ENCODE results near the gene CXCL13. TPM values are rescaled to one million over a fixed set of nuclear protein-coding genes. Genes with fewer than 3 reads are reported as not detected.
"Not testable (repeated sequence)": the region's sequence is repeated elsewhere in the genome, so short reads cannot be mapped to it uniquely, and the experiment has no call there.

Gene CXCL13
- total and polyA plus RNA-seq, 8 donors: 1.1 to 80.6 (median 3.4) TPM; not detected in 3

GRCh38 chr4:77567549-77567948 lies 38.1 kb upstream of the CXCL13 start:
- Histone ChIP-seq H3K4me3 (no peak overlapping the region), H3K4me1 (peaks cover 7 to 21% (median 17%) of the 10 kb centered on the region in 4 donors), H3K27me3 (no peaks in the 10 kb centered on the region), H3K36me3 (no peaks in the 10 kb centered on the region), H3K27ac (no peak overlapping the region), H3K9me3 (peaks cover 0 to 15% (median 0%) of the 10 kb centered on the region in 4 donors)
- TF ChIP-seq POLR2AphosphoS5 (IDR thresholded peaks at IDR 0.05) (no peak), POLR2A (IDR thresholded peaks at IDR 0.05) (no peak), EP300 (IDR thresholded peaks at IDR 0.05) (no peak)
- TF ChIP-seq, protein P1, sequence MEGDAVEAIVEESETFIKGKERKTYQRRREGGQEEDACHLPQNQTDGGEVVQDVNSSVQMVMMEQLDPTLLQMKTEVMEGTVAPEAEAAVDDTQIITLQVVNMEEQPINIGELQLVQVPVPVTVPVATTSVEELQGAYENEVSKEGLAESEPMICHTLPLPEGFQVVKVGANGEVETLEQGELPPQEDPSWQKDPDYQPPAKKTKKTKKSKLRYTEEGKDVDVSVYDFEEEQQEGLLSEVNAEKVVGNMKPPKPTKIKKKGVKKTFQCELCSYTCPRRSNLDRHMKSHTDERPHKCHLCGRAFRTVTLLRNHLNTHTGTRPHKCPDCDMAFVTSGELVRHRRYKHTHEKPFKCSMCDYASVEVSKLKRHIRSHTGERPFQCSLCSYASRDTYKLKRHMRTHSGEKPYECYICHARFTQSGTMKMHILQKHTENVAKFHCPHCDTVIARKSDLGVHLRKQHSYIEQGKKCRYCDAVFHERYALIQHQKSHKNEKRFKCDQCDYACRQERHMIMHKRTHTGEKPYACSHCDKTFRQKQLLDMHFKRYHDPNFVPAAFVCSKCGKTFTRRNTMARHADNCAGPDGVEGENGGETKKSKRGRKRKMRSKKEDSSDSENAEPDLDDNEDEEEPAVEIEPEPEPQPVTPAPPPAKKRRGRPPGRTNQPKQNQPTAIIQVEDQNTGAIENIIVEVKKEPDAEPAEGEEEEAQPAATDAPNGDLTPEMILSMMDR (IDR thresholded peaks at IDR 0.05): no peak
- intact Hi-C loops (cut with DNase I; ENCODE audit: low total_unique reads): no loop called here
- DNase-seq: no peak

DNA sequence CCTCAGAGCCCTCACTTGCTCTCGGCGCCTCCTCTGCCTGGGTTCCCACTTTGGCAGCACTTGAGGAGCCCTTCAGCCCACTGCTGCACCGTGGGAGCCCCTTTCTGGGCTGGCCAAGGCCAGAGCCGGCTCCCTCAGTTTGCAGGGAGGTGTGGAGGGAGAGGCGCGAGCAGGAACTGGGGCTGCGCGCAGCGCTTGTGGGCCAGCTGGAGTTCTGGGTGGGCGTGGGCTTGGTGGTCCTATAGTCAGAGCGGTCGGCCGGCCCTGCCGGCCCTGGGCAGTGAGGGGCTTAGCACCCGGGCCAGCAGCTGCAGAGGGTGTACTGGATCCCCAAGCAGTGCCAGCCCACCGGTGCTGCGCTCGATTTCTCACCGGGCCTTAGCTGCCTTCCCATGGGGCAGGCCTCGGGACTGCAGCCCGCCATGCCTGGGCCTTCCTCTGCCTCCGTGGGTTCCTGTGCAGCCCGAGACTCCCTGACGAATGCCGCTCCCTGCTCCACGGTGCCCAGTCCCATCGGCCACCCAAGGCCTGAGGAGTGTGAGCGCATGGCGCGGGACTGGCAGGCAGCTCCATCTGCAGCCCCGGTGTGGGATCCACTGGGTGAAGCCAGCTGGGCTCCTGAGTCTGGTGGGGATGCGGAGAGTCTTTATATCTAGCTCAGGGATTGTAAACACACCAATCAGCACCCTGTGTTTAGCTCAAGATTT lies 35.0 kb upstream of the CXCL13 start:
- peaks cover 0 to 15% (median 0%) of the 10 kb centered on the region in 4 donors for H3K9me3 ChIP-seq
- DNase-seq; H3K4me3 ChIP-seq; intact Hi-C loops (cut with DNase I; ENCODE audit: low total_unique reads); H3K27me3 ChIP-seq; H3K4me1 ChIP-seq; H3K27ac ChIP-seq; H3K36me3 ChIP-seq: not testable (repeated sequence)
- WGBS, 5 donors: 92 to 97% (median 94%) methylated on average over 22 to 32 of the region's 32 CpGs

- no peak overlapping the region for H3K27ac ChIP-seq
These were observed 29.3 kb upstream of the CXCL13 start for GRCh38 chr4:77576351-77576750.

DNA sequence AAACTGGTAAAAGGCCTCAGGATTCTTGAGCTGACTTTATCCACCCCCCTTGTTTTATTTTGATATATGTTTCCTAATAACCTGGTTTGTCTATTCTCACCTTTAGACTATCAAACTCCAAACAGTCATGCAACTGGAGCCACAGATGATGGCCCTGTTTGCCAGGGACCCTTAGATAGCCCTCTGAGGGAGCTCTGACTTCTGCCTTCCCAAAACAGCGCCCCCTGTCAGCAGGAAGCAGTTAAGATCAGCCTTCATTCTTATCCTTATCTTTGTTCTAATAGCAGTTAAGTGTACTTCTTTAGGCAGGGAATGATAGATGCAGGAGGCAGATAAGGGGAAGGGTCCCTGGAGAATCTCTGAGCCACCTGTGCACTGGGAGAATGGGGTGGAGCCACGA lies 27.5 kb upstream of the CXCL13 start:
- no peak for DNase-seq
- intact Hi-C loops (cut with DNase I; ENCODE audit: low total_unique reads): no loop called here
- Histone ChIP-seq H3K36me3 (no peaks in the 10 kb centered on the region), H3K9me3 (peaks cover 0 to 4% (median 0%) of the 10 kb centered on the region in 4 donors), H3K4me3 (no peak overlapping the region), H3K27ac (no peak overlapping the region), H3K27me3 (no peaks in the 10 kb centered on the region), H3K4me1 (peaks cover 0 to 7% (median 2%) of the 10 kb centered on the region in 4 donors)
- TF ChIP-seq EP300 (IDR thresholded peaks at IDR 0.05): no peak
- no peak for TF ChIP-seq POLR2AphosphoS5 (IDR thresholded peaks at IDR 0.05)
- TF ChIP-seq POLR2A (IDR thresholded peaks at IDR 0.05): no peak
- TF ChIP-seq, protein P1 (IDR thresholded peaks at IDR 0.05): no peak
- 36 to 46% (median 38%) methylated on average over 2 of the region's 2 CpGs for WGBS, 5 donors

More at GRCh38 chr4:77576351-77576750, 29.3 kb upstream of the CXCL13 start:
- intact Hi-C loops (cut with DNase I; ENCODE audit: low total_unique reads): no loop called here
- Histone ChIP-seq H3K27me3 (no peaks in the 10 kb centered on the region), H3K36me3 (no peaks in the 10 kb centered on the region), H3K4me3 (no peak overlapping the region), H3K4me1 (peaks cover 0 to 7% (median 2%) of the 10 kb centered on the region in 4 donors), H3K9me3 (peaks cover 0 to 4% (median 0%) of the 10 kb centered on the region in 4 donors)
- no peak for DNase-seq
- no peak for TF ChIP-seq POLR2AphosphoS5 (IDR thresholded peaks at IDR 0.05)
- TF ChIP-seq, protein P1 (IDR thresholded peaks at IDR 0.05): no peak
- TF ChIP-seq EP300 (IDR thresholded peaks at IDR 0.05): no peak
- TF ChIP-seq POLR2A (IDR thresholded peaks at IDR 0.05): no peak

GRCh38 chr4:77579406-77580076 lies 26.1 kb upstream of the CXCL13 start:
- 44 to 64% (median 56%) methylated on average over 2 of the region's 2 CpGs for WGBS, 5 donors
- intact Hi-C loops (cut with DNase I; ENCODE audit: low total_unique reads): no loop called here
- Histone ChIP-seq H3K4me1 (peaks cover 0 to 7% (median 2%) of the 10 kb centered on the region in 4 donors), H3K27ac (no peak overlapping the region), H3K36me3 (no peaks in the 10 kb centered on the region), H3K9me3 (peaks cover 0 to 4% (median 0%) of the 10 kb centered on the region in 4 donors), H3K27me3 (no peaks in the 10 kb centered on the region), H3K4me3 (no peak overlapping the region)
- TF ChIP-seq EP300 (IDR thresholded peaks at IDR 0.05): no peak
- DNase-seq: no peak
